ENCODE data around the gene CLEC20A. TPM values are rescaled to one million over a fixed set of nuclear protein-coding genes. Genes with fewer than 3 reads are reported as not detected.

The CLEC20A gene
- total RNA-seq, 1 donor from 2014 or later = not detected

DNA sequence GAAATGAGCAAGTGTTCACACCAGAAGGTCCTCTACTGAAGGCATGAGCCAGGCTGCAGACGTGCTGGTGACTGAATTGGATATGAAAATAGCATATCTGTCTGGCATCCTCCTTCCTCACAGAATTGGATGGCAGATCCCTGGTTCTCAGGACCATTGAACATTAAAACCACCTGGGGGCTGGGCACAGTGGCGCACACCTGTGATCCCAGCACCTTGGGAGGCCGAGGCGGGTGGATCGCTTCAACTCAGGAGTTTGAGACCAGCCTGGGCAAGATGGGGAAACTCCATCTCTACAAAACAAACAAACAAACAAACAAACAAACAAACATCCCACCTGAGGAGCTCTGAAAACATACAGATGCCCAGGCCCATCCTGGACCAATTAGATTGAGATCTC is 39.6 kb upstream of the CLEC20A start:
- Mint-ChIP-seq H3K36me3 (ENCODE audit: low read depth) (no peaks in the 10 kb centered on the region), H3K4me1 (peaks cover 2% of the 10 kb centered on the region), H3K9me3 (no peaks in the 10 kb centered on the region), H3K4me3 (no peak overlapping the region), H3K27me3 (no peaks in the 10 kb centered on the region), H3K27ac (no peak overlapping the region)
- intact Hi-C loops (cut with micrococcal nuclease) = no loop called here
- DNase-seq = no peak

GRCh38 chr1:178534137-178534868 is 37.5 kb upstream of the CLEC20A start:
- no peaks in the 10 kb centered on the region for H3K9me3 Mint-ChIP-seq
- no peak for DNase-seq
- no peaks in the 10 kb centered on the region for H3K36me3 Mint-ChIP-seq (ENCODE audit: low read depth)
- H3K4me1 Mint-ChIP-seq = peaks cover 2% of the 10 kb centered on the region
- H3K4me3 Mint-ChIP-seq = no peak overlapping the region
- intact Hi-C loops (cut with micrococcal nuclease) = no loop called here
- H3K27me3 Mint-ChIP-seq = no peaks in the 10 kb centered on the region
- no peak overlapping the region for H3K27ac Mint-ChIP-seq

- Mint-ChIP-seq H3K4me3 (no peak overlapping the region), H3K27ac (no peak overlapping the region), H3K4me1 (peaks cover 2% of the 10 kb centered on the region), H3K36me3 (ENCODE audit: low read depth) (no peaks in the 10 kb centered on the region), H3K9me3 (no peaks in the 10 kb centered on the region), H3K27me3 (no peaks in the 10 kb centered on the region)
- DNase-seq = no peak
- intact Hi-C loops (cut with micrococcal nuclease) = loop anchor here (2.0 kb wide), 1 partner anchor 469 kb away; no protein-coding TSS in a partner anchor
Measured at GRCh38 chr1:178533121-178533946, 36.6 kb upstream of the CLEC20A start.

- H3K4me1 Mint-ChIP-seq = peaks cover 2% of the 10 kb centered on the region
- DNase-seq = peak; percentile 92
- intact Hi-C loops (cut with micrococcal nuclease) = loop anchor here (1.0 to 2.0 kb wide), 2 partner anchors 221 to 470 kb away; no protein-coding TSS in a partner anchor
- no peaks in the 10 kb centered on the region for H3K27me3 Mint-ChIP-seq
- H3K27ac Mint-ChIP-seq = no peak overlapping the region
- H3K4me3 Mint-ChIP-seq = no peak overlapping the region
- H3K9me3 Mint-ChIP-seq = no peaks in the 10 kb centered on the region
- H3K36me3 Mint-ChIP-seq (ENCODE audit: low read depth) = no peaks in the 10 kb centered on the region
Measured at GRCh38 chr1:178532392-178532791, 35.6 kb upstream of the CLEC20A start.

DNA sequence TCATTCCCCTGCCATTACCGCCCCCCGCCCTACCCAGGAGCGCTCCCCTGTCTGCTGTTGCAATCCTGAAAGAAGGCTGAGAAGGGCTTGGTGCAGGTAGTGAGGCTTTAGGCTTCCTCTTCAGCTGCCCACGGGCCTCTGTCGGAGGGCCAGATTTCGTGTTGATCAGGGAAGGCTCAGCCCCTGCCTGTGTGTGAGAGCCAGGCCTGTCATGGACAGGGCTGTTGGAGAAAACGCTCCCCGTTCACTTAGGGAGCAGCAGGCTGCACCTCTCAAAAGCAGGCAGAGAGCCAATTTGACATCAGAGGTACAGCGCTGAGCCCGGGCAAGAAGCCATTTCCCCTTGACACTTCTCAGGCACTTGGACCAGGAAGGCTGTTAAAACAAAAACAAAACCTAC is 35.1 kb upstream of the CLEC20A start:
- intact Hi-C loops (cut with micrococcal nuclease) = loop anchor here (1.0 to 2.0 kb wide), 2 partner anchors 221 to 471 kb away; no protein-coding TSS in a partner anchor
- H3K27me3 Mint-ChIP-seq = no peaks in the 10 kb centered on the region
- H3K4me1 Mint-ChIP-seq = peaks cover 2% of the 10 kb centered on the region
- no peaks in the 10 kb centered on the region for H3K36me3 Mint-ChIP-seq (ENCODE audit: low read depth)
- H3K9me3 Mint-ChIP-seq = no peaks in the 10 kb centered on the region
- no peak overlapping the region for H3K27ac Mint-ChIP-seq
- no peak overlapping the region for H3K4me3 Mint-ChIP-seq
- DNase-seq = no peak

DNA sequence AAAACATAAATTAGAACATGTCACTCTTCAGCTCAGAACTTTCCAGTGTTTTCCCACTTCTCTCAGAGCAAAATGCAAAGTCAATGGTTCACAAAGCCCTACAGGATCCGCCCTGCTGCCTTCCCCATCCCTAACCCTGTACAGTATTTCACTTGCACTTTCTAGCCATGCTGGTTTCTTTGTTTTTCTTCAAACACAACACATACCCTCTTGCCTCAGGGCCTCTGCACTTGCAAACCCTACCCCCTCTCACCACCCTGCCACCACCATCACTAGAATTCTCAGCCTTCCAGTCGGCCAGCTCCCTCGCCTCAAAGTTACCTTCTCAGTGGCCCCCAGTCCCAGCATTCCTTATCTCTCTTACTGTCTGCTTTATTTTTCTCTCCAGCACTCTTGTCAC is 33.7 kb upstream of the CLEC20A start:
- H3K4me1 Mint-ChIP-seq = peaks cover 2% of the 10 kb centered on the region
- no peak overlapping the region for H3K4me3 Mint-ChIP-seq
- no peak for DNase-seq
- H3K27ac Mint-ChIP-seq = no peak overlapping the region
- no peaks in the 10 kb centered on the region for H3K27me3 Mint-ChIP-seq
- H3K9me3 Mint-ChIP-seq = no peaks in the 10 kb centered on the region
- no peaks in the 10 kb centered on the region for H3K36me3 Mint-ChIP-seq (ENCODE audit: low read depth)
- intact Hi-C loops (cut with micrococcal nuclease) = no loop called here

- no peak for DNase-seq
Measured at GRCh38 chr1:178530037-178530402, 33.3 kb upstream of the CLEC20A start.

GRCh38 chr1:178529364-178530036 is 32.7 kb upstream of the CLEC20A start:
- Mint-ChIP-seq H3K4me3 (no peak overlapping the region), H3K9me3 (no peaks in the 10 kb centered on the region), H3K27ac (no peak overlapping the region), H3K27me3 (no peaks in the 10 kb centered on the region), H3K4me1 (peaks cover 2% of the 10 kb centered on the region), H3K36me3 (ENCODE audit: low read depth) (no peaks in the 10 kb centered on the region)
- DNase-seq = no peak
- intact Hi-C loops (cut with micrococcal nuclease) = no loop called here

More at GRCh38 chr1:178530037-178530402, 33.3 kb upstream of the CLEC20A start:
- intact Hi-C loops (cut with micrococcal nuclease) = no loop called here
- peaks cover 2% of the 10 kb centered on the region for H3K4me1 Mint-ChIP-seq
- no peak overlapping the region for H3K4me3 Mint-ChIP-seq
- H3K9me3 Mint-ChIP-seq = no peaks in the 10 kb centered on the region
- no peak overlapping the region for H3K27ac Mint-ChIP-seq
- H3K27me3 Mint-ChIP-seq = no peaks in the 10 kb centered on the region
- no peaks in the 10 kb centered on the region for H3K36me3 Mint-ChIP-seq (ENCODE audit: low read depth)

- no peaks in the 10 kb centered on the region for H3K27me3 Mint-ChIP-seq
- H3K4me1 Mint-ChIP-seq = peaks cover 2% of the 10 kb centered on the region
- no peaks in the 10 kb centered on the region for H3K36me3 Mint-ChIP-seq (ENCODE audit: low read depth)
- no peak for DNase-seq
- H3K4me3 Mint-ChIP-seq = no peak overlapping the region
- no peaks in the 10 kb centered on the region for H3K9me3 Mint-ChIP-seq
- intact Hi-C loops (cut with micrococcal nuclease) = no loop called here
- H3K27ac Mint-ChIP-seq = no peak overlapping the region
Measured at GRCh38 chr1:178528953-178529335, 32.2 kb upstream of the CLEC20A start.

DNA sequence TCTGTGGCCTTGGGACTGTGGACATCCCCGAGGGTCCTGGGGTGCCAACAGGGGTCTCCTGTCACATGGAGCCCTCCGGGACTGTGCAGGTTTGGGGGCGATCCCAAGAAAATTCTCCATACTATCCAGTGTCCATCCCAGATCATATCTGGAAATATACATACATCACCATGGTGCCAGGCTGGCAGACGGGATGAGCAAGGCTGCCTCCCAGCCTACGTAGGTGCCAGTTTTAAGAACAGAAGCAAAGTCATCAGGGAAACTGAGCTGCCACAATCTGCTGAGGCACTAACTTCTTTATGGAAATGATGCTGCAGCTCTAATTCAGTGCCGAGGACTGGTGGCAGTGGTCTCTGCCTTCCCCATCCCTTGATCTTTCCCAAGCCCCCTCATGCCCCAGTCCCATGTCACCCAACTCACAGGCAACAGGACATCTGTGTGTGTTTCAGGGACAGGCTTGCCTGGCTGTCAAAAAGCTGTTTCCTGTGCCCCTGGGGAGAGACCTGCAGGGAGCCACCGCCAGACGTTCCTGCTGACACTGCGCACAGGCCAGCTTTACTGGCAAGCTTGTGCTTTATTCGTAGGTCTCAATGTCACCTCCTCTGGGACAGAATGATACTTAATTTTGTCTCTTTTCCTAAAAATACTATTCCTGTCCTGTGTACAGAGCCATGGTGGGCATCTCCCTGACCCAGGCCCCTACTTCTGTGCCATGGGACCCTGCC is 31.6 kb upstream of the CLEC20A start:
- intact Hi-C loops (cut with micrococcal nuclease) = no loop called here
- H3K36me3 Mint-ChIP-seq (ENCODE audit: low read depth) = no peaks in the 10 kb centered on the region
- H3K27ac Mint-ChIP-seq = no peak overlapping the region
- H3K27me3 Mint-ChIP-seq = no peaks in the 10 kb centered on the region
- peaks cover 2% of the 10 kb centered on the region for H3K4me1 Mint-ChIP-seq
- no peaks in the 10 kb centered on the region for H3K9me3 Mint-ChIP-seq
- H3K4me3 Mint-ChIP-seq = no peak overlapping the region
- DNase-seq = no peak

GRCh38 chr1:178527117-178527516 is 30.4 kb upstream of the CLEC20A start:
- H3K4me3 Mint-ChIP-seq = no peak overlapping the region
- no peaks in the 10 kb centered on the region for H3K9me3 Mint-ChIP-seq
- no peak overlapping the region for H3K27ac Mint-ChIP-seq
- no peaks in the 10 kb centered on the region for H3K27me3 Mint-ChIP-seq
- intact Hi-C loops (cut with micrococcal nuclease) = no loop called here
- no peaks in the 10 kb centered on the region for H3K36me3 Mint-ChIP-seq (ENCODE audit: low read depth)
- no peaks in the 10 kb centered on the region for H3K4me1 Mint-ChIP-seq
- DNase-seq = no peak

DNA sequence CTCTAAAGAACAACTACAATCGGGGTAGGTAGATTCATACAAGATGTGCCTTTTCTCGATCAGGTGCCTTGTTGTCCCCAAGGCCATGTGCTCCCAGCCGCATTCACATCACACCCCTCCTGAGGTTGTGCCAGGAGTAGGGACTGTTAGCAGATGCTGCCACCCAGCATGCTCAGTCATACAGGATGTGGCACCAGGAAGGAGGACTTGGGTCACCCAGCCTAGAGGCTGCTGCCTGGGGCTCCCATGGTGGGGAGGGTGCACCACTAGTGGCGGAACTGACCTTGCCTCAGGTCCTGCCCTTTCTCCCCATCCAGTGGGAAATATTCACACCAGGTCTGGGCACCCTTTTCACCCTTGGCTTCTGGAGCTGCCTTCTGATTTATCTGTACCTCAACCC is 24.5 kb upstream of the CLEC20A start:
- Mint-ChIP-seq H3K4me1 (no peaks in the 10 kb centered on the region), H3K27me3 (peaks cover 5% of the 10 kb centered on the region), H3K9me3 (no peaks in the 10 kb centered on the region), H3K4me3 (no peak overlapping the region), H3K27ac (no peak overlapping the region), H3K36me3 (ENCODE audit: low read depth) (no peaks in the 10 kb centered on the region)
- intact Hi-C loops (cut with micrococcal nuclease) = no loop called here
- DNase-seq = no peak

DNA sequence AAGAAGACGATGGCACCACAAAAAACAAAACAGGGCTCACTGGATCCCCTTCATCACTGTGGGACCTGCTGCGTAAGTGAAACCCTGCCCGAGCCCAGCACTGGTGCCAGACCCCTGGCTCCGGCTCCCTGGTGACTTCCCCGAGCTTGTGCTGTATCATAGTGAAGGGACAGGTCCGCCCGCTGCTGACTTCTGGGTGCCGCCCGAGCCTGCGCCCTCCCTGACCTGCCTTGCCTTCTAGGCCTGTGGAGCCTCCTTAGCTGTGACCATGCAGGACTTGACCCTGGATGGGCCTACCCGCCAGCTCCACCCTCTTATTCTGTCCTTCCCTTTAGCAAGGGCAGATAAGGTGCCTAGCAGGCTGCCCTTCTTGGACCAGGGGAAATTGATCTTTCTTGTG is 24.0 kb upstream of the CLEC20A start:
- no peaks in the 10 kb centered on the region for H3K4me1 Mint-ChIP-seq

More for the DNA sequence above, 24.0 kb upstream of the CLEC20A start:
- Mint-ChIP-seq H3K36me3 (ENCODE audit: low read depth) (no peaks in the 10 kb centered on the region), H3K27me3 (peaks cover 5% of the 10 kb centered on the region), H3K4me3 (no peak overlapping the region), H3K9me3 (no peaks in the 10 kb centered on the region), H3K27ac (no peak overlapping the region)
- DNase-seq = no peak
- intact Hi-C loops (cut with micrococcal nuclease) = no loop called here
